HEK293T (cell line): Measurements from ENCODE around the gene RHOJ.

ENCODE experiments used
- FOXK2 ChIP-seq: fragments of 450-650 bp; IDR thresholded peaks from 2 replicates; pipeline ENCODE4 v1.6.1; 2016; ENCODE audit warnings: mild to moderate bottlenecking
- HDGF ChIP-seq: fragments of 450-650 bp; IDR thresholded peaks from 2 replicates; pipeline ENCODE4 v1.6.1; 2017; ENCODE audit warnings: antibody characterized with exemption, borderline replicate concordance
- PKNOX1 ChIP-seq: fragments of 450-650 bp; IDR thresholded peaks from 2 replicates; pipeline ENCODE4 v1.6.1; 2016
- SP1 ChIP-seq: fragments of 450-650 bp; IDR thresholded peaks from 2 replicates; pipeline ENCODE4 v1.6.1; 2017
- ZNF384 ChIP-seq: fragments of 450-650 bp; IDR thresholded peaks from 2 replicates; pipeline ENCODE4 v1.6.1; 2016

GRCh38 chr14:63287666-63288483 is 83.6 kb downstream of the RHOJ start:
- TF ChIP-seq SP1 (no peak), FOXK2 (no peak), HDGF (no peak), ZNF384 (no peak), PKNOX1 (no peak)
